ENCODE data around the gene FAM168B. TPM values are rescaled to one million over a fixed set of nuclear protein-coding genes. Genes with fewer than 3 reads are reported as not detected.

The FAM168B gene
- total and polyA plus RNA-seq, 8 donors: 11.0 to 37.2 (median 31.7) TPM

- DNase-seq (no peak), FAIRE-seq (no peak), ATAC-seq (no peak)
- Histone ChIP-seq H3K36me3 (no peaks in the 10 kb centered on the region), H3K4me3 (no peak overlapping the region), H3K9me3 (no peaks in the 10 kb centered on the region), H3K27ac (no peak overlapping the region), H3K4me1 (no peaks in the 10 kb centered on the region), H3K27me3 (no peaks in the 10 kb centered on the region)
- intact Hi-C loops (cut with DNase I): no loop called here
- WGBS, 2 donors: 90 to 91% methylated on average over 12 of the region's 12 CpGs
- no peak for TF ChIP-seq CTCF (IDR thresholded peaks at IDR 0.05)
Measured at GRCh38 chr2:131027566-131028528, 65.4 kb downstream of the FAM168B start.

GRCh38 chr2:131026919-131027318 lies 66.3 kb downstream of the FAM168B start:
- H3K9me3 ChIP-seq: no peaks in the 10 kb centered on the region
- no peaks in the 10 kb centered on the region for H3K36me3 ChIP-seq
- DNase-seq: no peak
- 61 to 66% methylated on average over 5 of the region's 5 CpGs for WGBS, 2 donors
- H3K27ac ChIP-seq: no peak overlapping the region
- no peak overlapping the region for H3K4me3 ChIP-seq
- TF ChIP-seq CTCF (IDR thresholded peaks at IDR 0.05): no peak
- ATAC-seq: no peak
- no peaks in the 10 kb centered on the region for H3K4me1 ChIP-seq
- intact Hi-C loops (cut with DNase I): no loop called here
- FAIRE-seq: no peak
- H3K27me3 ChIP-seq: no peaks in the 10 kb centered on the region

- no peak overlapping the region for H3K4me3 ChIP-seq
- intact Hi-C loops (cut with DNase I): no loop called here
- H3K4me1 ChIP-seq: no peaks in the 10 kb centered on the region
- TF ChIP-seq CTCF (IDR thresholded peaks at IDR 0.05): no peak
- no peaks in the 10 kb centered on the region for H3K36me3 ChIP-seq
- H3K9me3 ChIP-seq: no peaks in the 10 kb centered on the region
- H3K27me3 ChIP-seq: no peaks in the 10 kb centered on the region
- DNase-seq: no peak
- no peak overlapping the region for H3K27ac ChIP-seq
- no peak for ATAC-seq
- FAIRE-seq: no peak
- WGBS, 2 donors: 86 to 93% methylated on average over 1 of the region's 1 CpG
Measured at GRCh38 chr2:131023758-131024157, 69.5 kb downstream of the FAM168B start.

GRCh38 chr2:131022731-131023130 lies 70.5 kb downstream of the FAM168B start:
- no peak for ATAC-seq
- Histone ChIP-seq H3K4me1 (no peaks in the 10 kb centered on the region), H3K27ac (no peak overlapping the region), H3K36me3 (no peaks in the 10 kb centered on the region), H3K9me3 (no peaks in the 10 kb centered on the region), H3K4me3 (no peak overlapping the region), H3K27me3 (no peaks in the 10 kb centered on the region)
- 15 to 41% methylated on average over 1 of the region's 1 CpG for WGBS, 2 donors
- no peak for FAIRE-seq
- intact Hi-C loops (cut with DNase I): no loop called here
- TF ChIP-seq CTCF (IDR thresholded peaks at IDR 0.05): no peak
- DNase-seq: no peak
